Karpas-422 (cell line): ENCODE measurements around the gene PHF1. TPM values are rescaled to one million over a fixed set of nuclear protein-coding genes. Genes with fewer than 3 reads are reported as not detected.
A peak's percentile ranks its signal among the peaks of the same experiment; 100 is the strongest.

Experiments used
- DNase-seq: peaks from one replicate; pipeline ENCODE4 v3.0.0-alpha.2; 2015
- H2AFZ ChIP-seq: fragments of 200-600 bp; sonication (generic); 2 replicates; pipeline ENCODE4 v1.6.1; 2014; ENCODE audit warnings: antibody characterized with exemption, low read length, mixed read lengths
- H3K27ac ChIP-seq: fragments of 200-600 bp; sonication (generic); 2 replicates; pipeline ENCODE4 v1.5.1; 2014; ENCODE audit warnings: mild to moderate bottlenecking, low read length, moderate library complexity
- H3K27me3 ChIP-seq: fragments of 200-600 bp; sonication (generic); 2 replicates; pipeline ENCODE4 v1.6.1; 2014; ENCODE audit warnings: low read length, mixed read lengths
- H3K36me3 ChIP-seq: fragments of 200-600 bp; sonication (generic); 2 replicates; pipeline ENCODE4 v1.6.1; 2014; ENCODE audit warnings: low read length, mixed read lengths; ENCODE audit not compliant: insufficient read depth
- H3K4me1 ChIP-seq: fragments of 200-600 bp; sonication (generic); 2 replicates; pipeline ENCODE4 v1.6.1; 2014; ENCODE audit warnings: mild to moderate bottlenecking, low read length, mixed read lengths
- H3K4me2 ChIP-seq: fragments of 200-600 bp; sonication (generic); 2 replicates; pipeline ENCODE4 v1.6.1; 2014; ENCODE audit warnings: low read length, low read depth, mild to moderate bottlenecking; ENCODE audit not compliant: poor library complexity, severe bottlenecking
- H3K4me3 ChIP-seq: fragments of 200-600 bp; sonication (generic); 2 replicates; pipeline ENCODE4 v1.5.1; 2014; ENCODE audit warnings: mild to moderate bottlenecking, antibody characterized with exemption, low read length, mixed read lengths
- H3K79me2 ChIP-seq: fragments of 200-600 bp; sonication (generic); 2 replicates; pipeline ENCODE4 v1.6.1; 2014; ENCODE audit warnings: mild to moderate bottlenecking, low read length, mixed read lengths
- H3K9ac ChIP-seq: fragments of 200-600 bp; sonication (generic); 2 replicates; pipeline ENCODE4 v1.6.0; 2014; ENCODE audit warnings: low read length
- H3K9me2 ChIP-seq: fragments of 200-600 bp; sonication (generic), shearing (Covaris generic); replicated peaks from 2 replicates; pipeline ENCODE4 v1.6.0; 2014; ENCODE audit warnings: mild to moderate bottlenecking, low read length, moderate library complexity; ENCODE audit not compliant: insufficient read depth
- H3K9me3 ChIP-seq: fragments of 300-700, 200-600 bp; sonication (generic); 2 replicates; pipeline ENCODE4 v1.6.1; 2014; ENCODE audit warnings: low read length, mixed read lengths
- H4K20me1 ChIP-seq: fragments of 200-600 bp; sonication (generic); 2 replicates; pipeline ENCODE4 v1.6.1; 2014; ENCODE audit warnings: mild to moderate bottlenecking, antibody characterized with exemption, low read length, low read depth; ENCODE audit not compliant: insufficient read depth
- total RNA-seq: library from RNA; depleted of rRNA; stranded (reverse); fragments of >200 nt; shearing (Covaris generic); gene quantifications from 2 replicates; pipeline ENCODE4 v1.2.3, GENCODE V29; 2014; ENCODE audit warnings: low replicate concordance

The PHF1 gene
- total RNA-seq, 1 experiment from 2014 or later: 32.6 TPM

DNA sequence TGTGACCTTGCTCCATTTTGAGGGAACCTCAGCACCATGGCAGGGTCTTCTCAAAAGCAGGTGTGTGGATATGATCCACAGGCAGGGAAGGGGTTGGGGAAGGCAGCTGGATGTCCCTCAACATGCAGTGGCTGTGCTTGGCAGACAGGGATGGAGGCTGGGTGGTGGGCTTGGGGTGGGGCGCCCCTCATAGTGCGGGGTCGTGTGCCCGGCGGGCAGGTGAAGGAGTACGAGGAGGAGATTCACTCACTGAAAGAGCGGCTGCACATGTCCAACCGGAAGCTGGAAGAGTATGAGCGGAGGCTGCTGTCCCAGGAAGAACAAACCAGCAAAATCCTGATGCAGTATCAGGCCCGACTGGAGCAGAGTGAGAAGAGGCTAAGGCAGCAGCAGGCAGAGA, 35.5 kb downstream of the PHF1 start:
- H3K4me1 ChIP-seq: no peaks in the 10 kb centered on the region
- no peaks in the 10 kb centered on the region for H3K27me3 ChIP-seq
- no peak overlapping the region for H2AFZ ChIP-seq
- H3K9me2 ChIP-seq: no peaks in the 10 kb centered on the region
- H3K9ac ChIP-seq: no peak overlapping the region
- H3K27ac ChIP-seq: no peak overlapping the region
- peak; percentile 12 for DNase-seq
- no peaks in the 10 kb centered on the region for H4K20me1 ChIP-seq
- peaks cover 13% of the 10 kb centered on the region; the same call in 1 of the 2 replicates for H3K36me3 ChIP-seq
- no peak overlapping the region for H3K4me3 ChIP-seq
- no peak overlapping the region for H3K4me2 ChIP-seq
- no peaks in the 10 kb centered on the region for H3K79me2 ChIP-seq
- H3K9me3 ChIP-seq: no peaks in the 10 kb centered on the region

DNA sequence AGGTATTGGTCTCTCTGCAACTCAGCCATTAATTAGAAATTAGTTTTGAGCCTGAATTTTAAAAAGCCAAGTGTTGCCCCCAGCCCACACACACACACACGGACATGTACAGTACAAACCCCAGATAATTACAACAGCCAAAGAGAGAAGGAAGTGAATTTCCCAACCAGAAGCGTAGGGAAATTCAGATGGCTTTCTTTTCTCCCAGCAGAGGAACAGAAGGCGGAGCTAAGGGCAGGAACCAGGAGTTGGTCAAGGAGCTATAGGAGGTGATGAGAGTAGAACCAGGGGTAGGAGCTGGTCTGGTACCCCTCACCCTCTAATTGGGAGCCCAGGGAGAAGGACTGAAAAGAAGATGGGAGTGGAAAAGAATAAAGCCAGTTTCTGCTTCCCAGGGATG, 39.6 kb downstream of the PHF1 start:
- no peak overlapping the region for H3K4me3 ChIP-seq
- no peaks in the 10 kb centered on the region for H4K20me1 ChIP-seq
- no peaks in the 10 kb centered on the region for H3K9me3 ChIP-seq
- H3K79me2 ChIP-seq: peaks cover 15% of the 10 kb centered on the region
- peaks cover 18% of the 10 kb centered on the region for H3K4me1 ChIP-seq
- no peak for DNase-seq
- no peaks in the 10 kb centered on the region for H3K27me3 ChIP-seq
- H3K27ac ChIP-seq: no peak overlapping the region
- no peak overlapping the region for H2AFZ ChIP-seq
- H3K36me3 ChIP-seq: peaks cover 13% of the 10 kb centered on the region; the same call in 1 of the 2 replicates
- no peak overlapping the region for H3K4me2 ChIP-seq
- no peak overlapping the region for H3K9ac ChIP-seq
- H3K9me2 ChIP-seq: no peaks in the 10 kb centered on the region

DNA sequence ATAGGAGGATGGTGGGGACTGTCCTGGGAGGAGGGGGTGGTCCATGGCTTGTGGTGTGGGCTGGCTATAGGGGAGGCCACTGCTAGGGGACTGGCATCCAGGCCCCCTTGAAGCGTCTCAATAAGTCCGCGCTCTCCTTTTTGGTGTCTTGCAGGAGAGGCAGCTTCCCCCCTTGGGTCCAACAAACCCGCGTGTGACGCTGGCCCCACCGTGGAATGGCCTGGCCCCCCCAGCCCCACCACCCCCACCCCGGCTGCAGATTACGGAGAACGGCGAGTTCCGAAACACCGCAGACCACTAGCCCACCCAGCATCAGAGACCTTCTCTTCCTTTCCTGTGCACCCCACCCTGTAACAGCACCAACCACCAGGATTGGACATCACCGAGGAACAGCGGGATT, 40.8 kb downstream of the PHF1 start:
- no peak for DNase-seq
- no peaks in the 10 kb centered on the region for H3K9me2 ChIP-seq
- no peak overlapping the region for H3K4me2 ChIP-seq
- no peaks in the 10 kb centered on the region for H3K9me3 ChIP-seq
- peaks cover 19% of the 10 kb centered on the region for H3K79me2 ChIP-seq
- H3K4me3 ChIP-seq: no peak overlapping the region
- no peaks in the 10 kb centered on the region for H3K27me3 ChIP-seq
- no peak overlapping the region for H2AFZ ChIP-seq
- peaks cover 19% of the 10 kb centered on the region for H3K4me1 ChIP-seq
- no peak overlapping the region for H3K27ac ChIP-seq
- H3K36me3 ChIP-seq: peaks cover 15% of the 10 kb centered on the region; the same call in 1 of the 2 replicates
- no peaks in the 10 kb centered on the region; the same call in 1 of the 2 replicates for H4K20me1 ChIP-seq
- no peak overlapping the region for H3K9ac ChIP-seq

DNA sequence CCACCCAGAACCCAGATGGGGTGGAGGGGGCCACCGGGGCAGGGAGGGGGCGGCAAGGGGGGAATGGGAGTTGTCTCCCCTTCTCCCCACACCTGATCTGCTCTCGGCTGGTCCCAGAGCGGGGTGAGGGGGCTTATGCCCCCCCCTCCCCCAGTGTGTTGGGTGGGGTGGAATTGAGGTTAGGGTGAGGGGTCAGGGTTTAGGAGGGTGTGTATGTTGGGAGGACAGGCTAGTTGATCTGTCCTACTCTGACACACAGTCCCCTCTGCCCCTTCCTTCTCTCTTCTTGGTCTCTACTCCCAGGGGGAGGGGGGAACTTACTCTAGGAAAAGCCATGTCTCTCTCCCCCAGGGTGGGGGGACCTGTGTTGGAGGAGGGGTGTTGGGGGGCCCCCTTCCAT, 41.7 kb downstream of the PHF1 start:
- no peak overlapping the region for H3K27ac ChIP-seq
- H3K4me1 ChIP-seq: peaks cover 19% of the 10 kb centered on the region
- no peaks in the 10 kb centered on the region; the same call in 1 of the 2 replicates for H4K20me1 ChIP-seq
- H3K79me2 ChIP-seq: peaks cover 19% of the 10 kb centered on the region
- peaks cover 15% of the 10 kb centered on the region; the same call in 1 of the 2 replicates for H3K36me3 ChIP-seq
- H3K4me2 ChIP-seq: peak overlapping the region; percentile 79
- H3K9me2 ChIP-seq: no peaks in the 10 kb centered on the region
- no peaks in the 10 kb centered on the region for H3K9me3 ChIP-seq
- H3K9ac ChIP-seq: peak overlapping the region; percentile 83
- no peak overlapping the region for H2AFZ ChIP-seq
- H3K27me3 ChIP-seq: no peaks in the 10 kb centered on the region
- H3K4me3 ChIP-seq: peak overlapping the region; percentile 85; the same call in 1 of the 2 replicates
- no peak for DNase-seq

DNA sequence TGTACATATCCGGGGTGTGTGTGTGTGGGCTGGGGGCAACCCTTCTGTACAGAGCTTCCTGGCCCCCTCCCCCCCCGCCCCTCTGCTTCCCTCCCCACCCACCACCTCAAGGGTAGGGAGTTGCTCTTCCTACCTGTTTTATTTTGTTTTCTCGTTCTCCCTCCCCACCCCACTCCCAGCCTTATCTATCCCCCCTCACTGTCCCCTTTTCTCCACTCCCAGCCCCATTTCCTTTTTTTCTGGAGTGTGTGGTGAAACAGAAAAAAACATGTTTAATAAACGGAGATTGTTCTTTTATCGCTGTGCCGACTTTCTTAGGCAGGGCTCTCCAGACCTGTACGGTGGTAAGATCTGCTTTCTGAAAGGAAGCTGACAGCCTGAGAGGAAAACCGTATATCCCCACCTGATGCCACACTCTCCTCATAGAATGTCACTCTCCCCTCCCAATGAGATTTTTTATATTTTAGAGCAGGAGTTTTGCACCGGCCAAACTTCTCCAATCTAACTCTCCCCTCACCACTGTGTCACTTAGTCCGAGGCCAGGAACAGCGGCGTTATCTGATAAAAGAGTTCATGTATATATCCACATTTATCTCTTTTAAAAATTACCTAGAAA, 42.7 kb downstream of the PHF1 start:
- Histone ChIP-seq H4K20me1 (no peaks in the 10 kb centered on the region; the same call in 1 of the 2 replicates), H3K9me2 (no peaks in the 10 kb centered on the region), H2AFZ (no peak overlapping the region), H3K9me3 (no peaks in the 10 kb centered on the region), H3K79me2 (peaks cover 19% of the 10 kb centered on the region), H3K9ac (peak overlapping the region; percentile 83), H3K4me2 (peak overlapping the region; percentile 79), H3K36me3 (peaks cover 7% of the 10 kb centered on the region; the same call in 1 of the 2 replicates), H3K27ac (peak overlapping the region; percentile 42), H3K4me3 (peak overlapping the region; percentile 85), H3K27me3 (no peaks in the 10 kb centered on the region), H3K4me1 (peaks cover 19% of the 10 kb centered on the region)
- peak; percentile 56 for DNase-seq

DNA sequence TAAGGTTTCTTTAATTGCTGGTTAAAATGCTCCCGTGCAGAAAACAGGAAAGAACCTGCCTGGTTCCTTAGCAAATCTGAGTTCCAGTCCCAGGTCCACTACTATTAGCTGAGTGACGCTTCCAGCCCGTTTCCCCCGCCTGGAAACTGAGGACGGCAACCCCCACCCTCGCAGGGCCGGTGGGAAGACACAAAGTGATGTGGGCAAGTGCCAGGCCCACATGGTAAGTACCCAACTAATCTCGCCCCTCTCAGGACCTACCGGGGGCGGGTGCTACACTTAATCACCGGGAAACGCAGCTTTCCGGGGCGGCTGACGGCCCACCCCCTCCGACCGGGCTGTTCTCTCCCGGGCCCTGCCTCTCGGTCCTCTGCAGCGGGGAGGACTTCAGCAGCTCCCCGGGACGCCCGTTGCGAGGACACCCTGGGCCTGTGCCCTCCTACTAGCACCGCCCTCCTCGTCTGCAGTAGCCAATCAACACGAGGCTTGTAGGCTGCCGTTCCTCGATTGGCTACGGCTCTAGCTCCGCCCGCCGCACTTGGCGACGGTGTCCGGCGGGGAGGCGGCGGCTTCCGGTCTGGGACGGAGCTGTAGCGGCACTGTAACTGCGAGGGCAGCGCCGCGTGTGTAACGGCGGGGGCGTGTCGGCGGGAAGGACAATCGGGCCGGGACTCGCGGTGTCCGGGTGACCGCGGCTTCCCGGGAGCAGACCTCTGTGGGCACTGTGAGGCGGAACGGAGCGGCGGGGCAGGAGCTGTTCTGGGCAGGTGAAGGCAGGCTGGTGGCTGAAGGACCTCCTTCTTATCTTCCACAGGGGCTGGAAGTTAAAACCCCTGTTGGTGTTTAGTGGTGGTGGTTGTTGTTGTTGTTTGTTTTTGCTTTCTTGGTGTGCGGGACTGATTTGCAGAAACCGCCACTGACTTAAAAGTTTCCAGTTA, 43.5 kb downstream of the PHF1 start, which contains the start of gene ZBTB9:
TSS of gene ZBTB9 (plus strand) at position 568 of the 938 bp plus-strand sequence. CDS start 525 bp downstream, outside the sequence.
- peak within 1 kb of the TSS; percentile 85 for H3K4me3 ChIP-seq
- H3K9ac ChIP-seq: peak within 1 kb of the TSS; percentile 83
- no peak within 1 kb of the TSS; the same call in 1 of the 2 replicates for H2AFZ ChIP-seq
- no peaks in the 10 kb centered on the region; the same call in 1 of the 2 replicates for H4K20me1 ChIP-seq
- H3K27me3 ChIP-seq: no peaks in the 10 kb centered on the region
- peak; percentile 98 for DNase-seq
- H3K36me3 ChIP-seq: 0 out of 2 replicates have a peak, but pooled peaks cover 6% of the 10 kb centered on the region
- no peaks in the 10 kb centered on the region for H3K9me2 ChIP-seq
- peaks cover 19% of the 10 kb centered on the region for H3K79me2 ChIP-seq
- H3K9me3 ChIP-seq: no peaks in the 10 kb centered on the region
- H3K4me1 ChIP-seq: peaks cover 19% of the 10 kb centered on the region
- H3K27ac ChIP-seq: peak within 1 kb of the TSS; percentile 40
- peak within 1 kb of the TSS; percentile 79 for H3K4me2 ChIP-seq

DNA sequence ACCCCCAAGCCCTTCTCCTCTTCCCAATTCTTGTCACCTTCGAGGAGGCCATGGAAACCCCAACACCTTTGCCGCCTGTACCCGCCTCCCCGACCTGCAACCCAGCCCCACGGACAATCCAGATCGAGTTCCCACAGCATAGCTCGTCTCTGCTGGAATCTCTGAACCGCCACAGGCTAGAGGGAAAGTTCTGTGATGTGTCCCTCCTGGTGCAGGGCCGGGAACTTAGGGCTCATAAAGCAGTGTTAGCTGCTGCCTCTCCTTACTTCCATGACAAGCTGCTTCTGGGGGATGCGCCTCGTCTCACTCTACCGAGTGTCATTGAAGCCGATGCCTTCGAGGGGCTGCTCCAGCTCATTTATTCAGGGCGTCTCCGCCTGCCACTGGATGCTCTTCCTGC, 44.2 kb downstream of the PHF1 start:
- Histone ChIP-seq H2AFZ (no peak overlapping the region), H3K27ac (no peak overlapping the region)

DNA sequence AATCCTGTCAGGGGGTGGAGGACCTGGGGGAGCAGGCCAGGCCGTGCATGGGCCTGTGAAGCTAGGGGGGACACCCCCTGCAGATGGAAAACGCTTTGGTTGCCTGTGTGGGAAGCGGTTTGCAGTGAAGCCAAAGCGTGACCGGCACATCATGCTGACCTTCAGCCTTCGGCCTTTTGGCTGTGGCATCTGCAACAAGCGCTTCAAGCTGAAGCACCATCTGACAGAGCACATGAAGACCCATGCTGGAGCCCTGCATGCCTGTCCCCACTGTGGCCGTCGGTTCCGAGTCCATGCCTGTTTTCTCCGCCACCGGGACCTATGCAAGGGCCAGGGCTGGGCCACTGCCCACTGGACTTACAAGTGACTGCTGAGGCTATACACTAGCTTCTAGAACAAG, 45.3 kb downstream of the PHF1 start:
- H3K27me3 ChIP-seq: no peaks in the 10 kb centered on the region
- no peaks in the 10 kb centered on the region for H3K9me2 ChIP-seq
- peaks cover 19% of the 10 kb centered on the region for H3K79me2 ChIP-seq

More for the DNA sequence above, 44.2 kb downstream of the PHF1 start:
- Histone ChIP-seq H3K27me3 (no peaks in the 10 kb centered on the region), H3K9me2 (no peaks in the 10 kb centered on the region), H3K4me3 (peak overlapping the region; percentile 85), H3K9me3 (no peaks in the 10 kb centered on the region), H3K4me1 (peaks cover 19% of the 10 kb centered on the region), H3K79me2 (peaks cover 19% of the 10 kb centered on the region), H4K20me1 (no peaks in the 10 kb centered on the region; the same call in 1 of the 2 replicates), H3K36me3 (0 out of 2 replicates have a peak, but pooled peaks cover 6% of the 10 kb centered on the region), H3K4me2 (peak overlapping the region; percentile 79), H3K9ac (peak overlapping the region; percentile 83)
- no peak for DNase-seq

More for the DNA sequence above, 45.3 kb downstream of the PHF1 start:
- H3K4me1 ChIP-seq: peaks cover 19% of the 10 kb centered on the region
- no peaks in the 10 kb centered on the region; the same call in 1 of the 2 replicates for H4K20me1 ChIP-seq
- H3K9me3 ChIP-seq: no peaks in the 10 kb centered on the region
- no peak overlapping the region for H2AFZ ChIP-seq
- no peak overlapping the region for H3K4me2 ChIP-seq
- H3K27ac ChIP-seq: no peak overlapping the region
- no peak for DNase-seq
- H3K36me3 ChIP-seq: 0 out of 2 replicates have a peak, but pooled peaks cover 6% of the 10 kb centered on the region
- H3K9ac ChIP-seq: no peak overlapping the region
- H3K4me3 ChIP-seq: no peak overlapping the region
